22Rv1 (cell line): ENCODE measurements around the gene GRIK1.

ENCODE experiments used
- H3K27ac ChIP-seq: fragments of 450-650 bp; 2 replicates; pipeline ENCODE4 v1.5.1; 2017
- ZFX ChIP-seq: fragments of 450-650 bp; IDR thresholded peaks from 2 replicates; pipeline ENCODE4 v1.6.1; 2017; ENCODE audit warnings: antibody characterized with exemption, borderline replicate concordance
- TF ChIP-seq, protein P1 (sequence below): fragments of 450-650 bp; IDR thresholded peaks from 2 replicates; pipeline ENCODE4 v1.5.1; 2017; ENCODE audit warnings: mild to moderate bottlenecking

GRIK1 gene

DNA sequence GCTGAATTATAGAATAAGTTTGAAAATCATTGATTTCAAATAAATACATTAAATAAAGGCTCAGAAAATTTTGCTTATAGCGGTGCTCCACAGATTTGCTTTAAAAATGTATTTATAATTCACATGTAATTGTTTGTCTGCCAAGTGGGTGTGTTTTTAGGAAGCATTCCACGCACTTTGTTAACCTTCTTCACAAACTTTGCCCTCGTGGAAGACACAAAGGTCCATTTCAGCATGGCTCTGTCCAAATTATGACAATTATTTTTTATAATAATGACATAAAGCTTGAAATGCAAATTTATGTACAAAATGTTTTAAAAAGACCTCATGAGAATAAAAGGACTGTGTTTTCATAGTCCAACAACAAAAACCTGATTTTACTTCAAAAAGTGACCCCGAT is 146.1 kb downstream of the GRIK1 start:
- no peak for TF ChIP-seq ZFX
- TF ChIP-seq, protein P1, sequence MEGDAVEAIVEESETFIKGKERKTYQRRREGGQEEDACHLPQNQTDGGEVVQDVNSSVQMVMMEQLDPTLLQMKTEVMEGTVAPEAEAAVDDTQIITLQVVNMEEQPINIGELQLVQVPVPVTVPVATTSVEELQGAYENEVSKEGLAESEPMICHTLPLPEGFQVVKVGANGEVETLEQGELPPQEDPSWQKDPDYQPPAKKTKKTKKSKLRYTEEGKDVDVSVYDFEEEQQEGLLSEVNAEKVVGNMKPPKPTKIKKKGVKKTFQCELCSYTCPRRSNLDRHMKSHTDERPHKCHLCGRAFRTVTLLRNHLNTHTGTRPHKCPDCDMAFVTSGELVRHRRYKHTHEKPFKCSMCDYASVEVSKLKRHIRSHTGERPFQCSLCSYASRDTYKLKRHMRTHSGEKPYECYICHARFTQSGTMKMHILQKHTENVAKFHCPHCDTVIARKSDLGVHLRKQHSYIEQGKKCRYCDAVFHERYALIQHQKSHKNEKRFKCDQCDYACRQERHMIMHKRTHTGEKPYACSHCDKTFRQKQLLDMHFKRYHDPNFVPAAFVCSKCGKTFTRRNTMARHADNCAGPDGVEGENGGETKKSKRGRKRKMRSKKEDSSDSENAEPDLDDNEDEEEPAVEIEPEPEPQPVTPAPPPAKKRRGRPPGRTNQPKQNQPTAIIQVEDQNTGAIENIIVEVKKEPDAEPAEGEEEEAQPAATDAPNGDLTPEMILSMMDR = no peak
- no peak overlapping the region for H3K27ac ChIP-seq

DNA sequence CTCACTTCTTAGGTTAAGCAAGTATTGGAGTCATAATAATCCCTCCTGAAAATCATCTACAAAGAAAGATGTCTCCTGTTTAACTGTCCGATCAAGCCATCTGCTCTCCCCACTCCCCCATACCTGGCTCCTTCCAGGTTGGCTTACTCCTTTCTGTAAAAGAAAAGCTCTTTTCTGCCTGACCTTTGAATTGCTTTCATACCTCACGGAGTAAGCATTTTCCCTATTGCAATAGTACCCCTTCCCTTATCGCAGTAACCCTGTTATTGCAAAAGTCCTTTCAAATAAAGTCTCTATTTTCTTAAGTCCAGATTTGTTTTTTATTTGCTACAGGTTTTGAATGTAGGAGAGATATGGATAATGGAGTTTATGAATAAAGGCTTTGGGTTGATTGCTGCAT is 150.4 kb downstream of the GRIK1 start:
- TF ChIP-seq, protein P1 = no peak
- TF ChIP-seq ZFX = no peak

DNA sequence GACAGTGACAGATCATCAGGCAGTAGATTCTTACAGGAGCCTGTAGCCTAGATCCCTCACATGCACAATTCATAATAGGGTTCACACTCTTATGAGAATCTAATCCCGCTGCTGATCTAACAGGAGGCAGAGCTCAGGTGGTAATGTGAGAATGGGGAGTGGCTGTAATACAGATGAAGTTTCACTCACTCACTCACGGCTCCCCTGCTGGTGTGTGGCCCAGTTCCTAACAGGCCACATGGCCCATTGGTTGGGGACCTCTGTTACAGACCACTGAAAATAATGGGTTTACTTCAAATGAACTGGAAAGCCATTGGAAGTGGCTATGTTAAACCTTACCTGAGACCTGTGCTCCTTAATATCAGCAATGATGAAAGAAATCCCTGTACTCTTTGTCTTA is 151.0 kb downstream of the GRIK1 start:
- H3K27ac ChIP-seq = no peak overlapping the region
- no peak for TF ChIP-seq ZFX
- TF ChIP-seq, protein P1 = no peak

More for the DNA sequence above, 150.4 kb downstream of the GRIK1 start:
- H3K27ac ChIP-seq = no peak overlapping the region

DNA sequence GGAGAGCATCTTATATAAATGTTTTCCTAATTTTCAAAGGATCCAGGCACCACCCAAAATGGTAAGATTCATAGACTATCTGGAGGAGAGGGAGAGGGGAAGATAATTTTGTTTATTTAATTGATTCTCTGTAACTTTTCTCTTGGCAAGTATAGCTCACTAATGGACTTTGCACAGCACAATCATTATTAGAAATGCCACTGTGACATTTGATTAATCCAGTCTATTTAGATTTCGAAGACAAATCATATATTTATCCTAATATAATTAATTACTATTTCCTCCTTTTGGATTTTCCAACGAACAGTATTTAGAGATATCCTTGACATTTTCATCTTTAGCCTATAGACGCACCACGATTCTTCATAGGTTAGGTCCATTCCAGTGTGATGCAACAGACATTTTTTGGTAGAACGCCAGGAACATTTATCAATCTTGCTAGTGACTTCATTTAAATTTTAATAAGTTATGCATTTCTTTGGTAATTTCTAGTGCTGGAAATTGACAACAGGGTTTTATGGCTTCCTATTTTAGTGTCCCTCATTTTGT is 152.4 kb downstream of the GRIK1 start:
- TF ChIP-seq ZFX = no peak
- TF ChIP-seq, protein P1 = no peak
- H3K27ac ChIP-seq = no peak overlapping the region

DNA sequence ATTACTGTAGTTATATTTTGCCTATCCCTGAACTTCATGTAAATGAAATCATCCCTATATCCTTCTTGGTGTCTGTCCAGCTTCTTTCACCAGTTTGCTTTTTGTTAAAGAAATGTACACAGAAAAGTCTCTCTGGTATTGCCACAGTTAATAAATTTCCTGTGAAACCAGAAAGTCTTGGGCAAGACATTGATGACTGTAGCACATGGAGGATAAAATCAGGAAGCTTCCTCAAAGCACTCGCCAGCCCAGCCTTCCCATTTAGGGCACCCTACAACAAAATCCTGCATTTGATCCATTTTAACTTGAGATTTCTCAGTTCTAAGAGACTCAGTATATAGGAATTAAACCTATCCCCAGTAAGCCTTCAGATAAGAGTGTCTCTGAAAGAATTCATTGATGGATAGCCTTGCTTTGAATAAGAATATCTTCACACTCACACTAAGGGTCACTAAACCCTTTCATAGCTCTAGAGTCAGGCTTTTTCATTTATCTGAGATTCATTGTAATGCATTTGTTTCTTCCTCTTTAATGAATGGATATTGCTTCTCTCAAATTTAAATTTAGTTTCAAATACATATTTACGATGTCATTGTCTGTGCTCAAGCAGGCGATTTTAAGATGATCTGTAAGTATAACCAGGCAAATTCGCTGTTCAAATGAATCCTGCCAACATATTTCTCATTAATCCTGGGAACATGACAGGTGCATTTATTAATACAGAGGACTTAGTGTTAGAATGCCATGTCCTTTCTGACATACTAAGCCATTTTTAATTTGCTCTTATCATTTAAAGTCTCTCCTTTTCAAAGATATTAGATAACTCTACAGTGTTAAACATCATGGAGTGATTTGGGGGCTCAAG is 153.1 kb downstream of the GRIK1 start:
- no peak for TF ChIP-seq ZFX
- TF ChIP-seq, protein P1 = no peak
- no peak overlapping the region for H3K27ac ChIP-seq

DNA sequence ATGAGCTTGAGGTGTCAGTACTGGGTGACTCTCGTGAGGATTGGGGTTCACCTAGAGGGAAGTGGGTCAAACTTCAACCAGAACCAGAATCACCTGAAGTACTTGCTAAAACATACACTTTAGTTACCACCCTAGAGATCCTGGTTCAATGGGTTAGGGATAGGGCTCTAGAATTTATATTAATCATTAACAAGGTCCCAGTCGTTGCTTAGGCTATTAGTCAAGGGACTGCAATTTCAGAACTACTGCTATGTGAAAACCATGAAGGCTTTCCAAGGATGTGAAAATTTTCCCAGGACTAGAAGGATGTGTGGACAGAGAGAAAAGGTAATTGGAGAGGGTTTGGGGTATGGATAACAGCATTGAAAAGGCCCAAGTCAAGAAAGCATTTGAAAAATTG is 162.6 kb downstream of the GRIK1 start:
- no peak overlapping the region for H3K27ac ChIP-seq
- TF ChIP-seq ZFX = no peak
- TF ChIP-seq, protein P1 = no peak

DNA sequence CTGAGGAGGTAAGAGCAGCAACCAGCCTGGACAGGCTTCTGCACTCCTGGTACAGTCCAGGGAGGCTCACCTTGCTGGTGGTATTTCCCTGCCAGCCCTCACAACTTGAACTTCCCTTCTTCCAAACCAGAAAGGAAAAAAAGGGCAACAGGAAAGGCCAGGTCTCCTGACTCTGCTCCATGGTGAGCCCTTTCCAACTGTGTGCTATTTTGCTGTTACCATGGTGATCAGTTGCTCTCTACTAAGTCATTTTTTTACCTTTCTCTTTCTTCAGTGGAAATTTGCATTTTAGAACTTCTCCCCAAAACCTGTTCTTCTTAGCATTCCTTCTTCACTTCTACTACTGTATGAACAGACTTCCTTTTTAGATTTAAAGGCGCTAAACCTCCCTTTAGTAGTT is 164.3 kb downstream of the GRIK1 start:
- no peak for TF ChIP-seq ZFX
- TF ChIP-seq, protein P1 = no peak
- no peak overlapping the region for H3K27ac ChIP-seq
